HUES48 (cell line): Measurements from ENCODE around the gene PCYT2.

Experiments used
- H3K27ac ChIP-seq: one replicate; pipeline ENCODE4 v1.7.0; 2013; ENCODE audit warnings: low read depth, low read length, inconsistent platforms
- H3K27me3 ChIP-seq: 2 replicates; pipeline ENCODE4 v1.6.1; 2013; ENCODE audit warnings: mild to moderate bottlenecking, low read length; ENCODE audit not compliant: control insufficient read depth, insufficient read depth
- H3K36me3 ChIP-seq: 2 replicates; pipeline ENCODE4 v1.6.1; 2013; ENCODE audit warnings: low read length; ENCODE audit not compliant: control insufficient read depth, insufficient read depth
- H3K4me1 ChIP-seq: 2 replicates; pipeline ENCODE4 v1.6.1; 2013; ENCODE audit warnings: mild to moderate bottlenecking, low read length; ENCODE audit not compliant: control insufficient read depth, insufficient read depth
- H3K4me3 ChIP-seq: 2 replicates; pipeline ENCODE4 v1.5.1; 2013; ENCODE audit warnings: mild to moderate bottlenecking, low read depth, low read length
- H3K9ac ChIP-seq: 2 replicates; pipeline ENCODE4 v1.6.1; 2013; ENCODE audit warnings: mild to moderate bottlenecking, low read depth, low read length, moderate library complexity
- H3K9me3 ChIP-seq: 2 replicates; pipeline ENCODE4 v1.6.1; 2013; ENCODE audit warnings: low read length; ENCODE audit not compliant: control insufficient read depth, insufficient read depth

PCYT2 gene

DNA sequence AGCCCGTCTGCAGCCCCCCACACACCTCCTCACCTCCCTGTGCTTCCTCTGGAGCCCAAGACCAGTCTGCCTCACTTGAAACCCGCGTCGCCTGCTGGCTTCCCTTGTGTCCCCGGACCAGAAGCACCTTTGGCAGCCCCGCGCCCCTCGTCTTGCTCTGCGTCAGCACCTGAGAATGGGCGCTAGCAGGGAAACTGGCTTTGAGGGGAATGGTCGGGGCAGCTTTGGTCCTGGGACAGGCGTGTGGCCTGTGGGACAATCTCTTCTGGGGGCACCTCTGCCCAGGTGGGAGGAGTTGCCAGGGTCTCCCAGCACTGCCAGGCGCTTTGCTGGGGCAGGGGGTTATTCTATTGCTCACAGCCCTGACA lies 20.0 kb upstream of the PCYT2 start:
- Histone ChIP-seq H3K4me3 (no peak overlapping the region), H3K9ac (no peak overlapping the region), H3K27me3 (peaks cover 12% of the 10 kb centered on the region; the same call in 1 of the 2 replicates), H3K27ac (no peak overlapping the region), H3K36me3 (peaks cover 26% of the 10 kb centered on the region), H3K9me3 (no peaks in the 10 kb centered on the region), H3K4me1 (peaks cover 2% of the 10 kb centered on the region; the same call in 1 of the 2 replicates)

DNA sequence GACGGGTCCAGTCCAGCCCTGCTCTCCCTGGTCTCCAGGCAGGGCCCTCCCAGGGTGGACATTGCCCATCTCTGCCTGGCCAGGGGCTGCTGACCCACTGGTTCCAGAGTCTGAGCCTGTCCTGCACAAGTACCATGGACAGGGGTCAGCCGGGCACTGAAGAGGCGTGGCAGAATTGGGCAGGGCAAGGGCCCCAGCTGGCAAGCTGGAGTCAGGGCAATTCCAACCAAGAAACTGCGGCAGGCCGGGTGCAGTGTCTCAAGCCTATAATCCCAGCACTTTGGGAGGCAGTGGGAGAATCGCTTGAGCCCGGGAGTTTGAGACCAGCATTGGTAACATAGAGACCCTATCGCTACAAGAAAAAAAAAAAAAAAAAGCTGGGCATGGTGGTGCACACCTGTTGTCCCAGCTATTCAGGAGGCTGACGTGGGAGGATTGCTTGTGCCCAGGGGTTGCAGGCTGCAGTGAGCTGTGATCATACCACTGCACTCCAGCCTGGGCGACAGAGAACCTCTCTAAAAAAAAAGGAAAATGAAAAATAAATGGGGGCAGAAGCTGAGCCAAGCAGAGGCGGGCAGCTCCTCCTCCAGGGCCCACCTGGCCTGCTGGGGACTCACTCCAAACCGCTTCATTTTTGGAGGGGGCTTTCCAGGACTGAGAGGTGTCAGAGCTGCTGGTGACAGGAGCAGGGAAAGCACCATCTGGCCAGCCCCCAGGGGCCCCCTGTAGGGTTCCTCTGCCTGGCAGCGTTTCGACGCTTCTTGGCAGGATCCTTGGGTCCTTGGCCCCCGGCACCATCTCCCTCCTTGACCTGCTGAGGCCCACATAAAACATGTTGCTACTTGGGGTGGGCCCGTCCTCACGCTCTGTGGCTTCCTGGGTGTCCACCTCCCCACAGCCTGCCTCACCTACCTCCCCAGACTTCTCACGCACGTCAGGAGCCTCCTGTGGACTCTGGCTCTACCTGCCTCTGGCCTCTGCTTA lies 19.2 kb upstream of the PCYT2 start:
- Histone ChIP-seq H3K4me3 (no peak overlapping the region), H3K4me1 (peaks cover 7% of the 10 kb centered on the region; the same call in 1 of the 2 replicates), H3K27me3 (peaks cover 12% of the 10 kb centered on the region; the same call in 1 of the 2 replicates), H3K9me3 (no peaks in the 10 kb centered on the region), H3K9ac (no peak overlapping the region), H3K36me3 (peaks cover 26% of the 10 kb centered on the region), H3K27ac (no peak overlapping the region)

DNA sequence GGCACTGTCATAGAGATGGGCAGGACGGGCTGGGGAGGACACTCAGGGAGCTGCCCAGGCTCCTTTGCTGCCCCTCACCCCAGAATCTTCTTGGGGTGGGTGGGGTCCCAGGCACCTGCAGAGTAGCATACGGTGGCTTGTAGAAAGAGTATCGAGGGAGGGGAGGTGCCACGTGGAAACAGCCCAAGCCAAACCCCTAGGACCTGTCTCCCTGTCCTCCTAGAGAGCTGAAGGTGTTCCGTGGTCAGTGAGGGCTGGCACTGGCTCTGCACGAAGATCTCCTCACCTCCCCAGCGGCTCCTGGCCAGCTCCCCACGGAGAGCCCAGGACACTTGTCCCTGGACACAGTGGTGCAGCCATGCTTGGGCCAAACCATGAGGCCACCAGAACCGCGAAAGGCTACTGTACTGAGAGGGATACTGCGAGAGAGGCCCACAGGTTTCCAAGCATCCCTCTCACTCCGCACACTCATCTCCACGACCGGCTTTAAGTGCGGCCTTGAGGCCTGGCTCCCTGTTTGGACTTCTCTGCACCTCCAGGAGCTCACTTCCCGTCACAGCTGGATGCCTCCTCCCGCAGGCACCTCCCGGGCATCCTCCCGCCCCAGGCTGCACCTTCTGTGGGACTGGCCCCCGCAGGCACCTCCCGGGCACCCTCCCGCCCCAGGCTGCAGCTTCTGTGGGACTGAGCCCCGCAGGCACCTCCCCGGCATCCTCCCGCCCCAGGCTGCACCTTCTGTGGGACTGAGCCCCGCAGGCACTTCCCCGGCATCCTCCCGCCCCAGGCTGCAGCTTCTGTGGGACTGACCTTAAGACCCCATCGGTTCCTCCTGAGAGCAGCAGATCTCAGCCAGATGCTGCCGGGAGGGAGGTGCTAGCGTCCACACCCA lies 18.3 kb upstream of the PCYT2 start:
- Histone ChIP-seq H3K9me3 (no peaks in the 10 kb centered on the region), H3K9ac (no peak overlapping the region), H3K27ac (no peak overlapping the region), H3K4me1 (peaks cover 15% of the 10 kb centered on the region), H3K27me3 (peaks cover 12% of the 10 kb centered on the region; the same call in 1 of the 2 replicates), H3K4me3 (no peak overlapping the region), H3K36me3 (peaks cover 16% of the 10 kb centered on the region)

DNA sequence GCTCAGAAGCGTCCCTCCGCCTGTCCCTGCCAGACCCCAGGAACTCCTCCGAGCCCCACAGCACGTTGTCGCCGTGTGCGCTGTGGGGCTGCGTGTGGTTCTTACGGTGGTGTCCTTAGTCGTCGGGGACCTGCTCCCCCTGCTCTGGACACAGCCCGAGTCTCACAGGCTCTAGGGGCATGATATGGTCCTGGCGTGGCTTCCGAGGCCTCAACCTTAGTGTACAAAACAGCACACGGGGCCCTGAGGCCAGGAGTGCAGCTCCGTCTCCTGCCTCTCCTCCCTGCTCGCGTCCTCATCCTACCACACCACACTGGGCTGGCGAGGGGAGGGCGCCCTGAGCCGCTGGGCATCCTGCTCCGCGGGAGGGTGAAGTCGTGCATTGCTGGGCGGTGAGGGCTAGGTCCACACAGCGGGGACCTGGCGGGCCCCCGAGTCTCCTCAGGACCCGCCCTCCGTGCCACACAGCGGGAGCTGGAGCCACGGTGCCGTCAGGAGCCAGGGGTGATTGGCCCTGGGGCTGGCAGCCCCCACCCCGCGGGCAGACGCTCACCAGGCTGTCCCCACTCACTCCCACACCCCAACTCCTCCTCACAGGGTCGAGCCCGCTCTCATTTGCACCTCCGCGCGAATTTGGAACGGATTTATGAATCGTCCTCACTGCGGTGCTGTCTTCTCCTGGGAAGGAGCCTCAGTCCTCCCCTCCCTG lies 17.5 kb upstream of the PCYT2 start:
- H3K9me3 ChIP-seq = no peaks in the 10 kb centered on the region

DNA sequence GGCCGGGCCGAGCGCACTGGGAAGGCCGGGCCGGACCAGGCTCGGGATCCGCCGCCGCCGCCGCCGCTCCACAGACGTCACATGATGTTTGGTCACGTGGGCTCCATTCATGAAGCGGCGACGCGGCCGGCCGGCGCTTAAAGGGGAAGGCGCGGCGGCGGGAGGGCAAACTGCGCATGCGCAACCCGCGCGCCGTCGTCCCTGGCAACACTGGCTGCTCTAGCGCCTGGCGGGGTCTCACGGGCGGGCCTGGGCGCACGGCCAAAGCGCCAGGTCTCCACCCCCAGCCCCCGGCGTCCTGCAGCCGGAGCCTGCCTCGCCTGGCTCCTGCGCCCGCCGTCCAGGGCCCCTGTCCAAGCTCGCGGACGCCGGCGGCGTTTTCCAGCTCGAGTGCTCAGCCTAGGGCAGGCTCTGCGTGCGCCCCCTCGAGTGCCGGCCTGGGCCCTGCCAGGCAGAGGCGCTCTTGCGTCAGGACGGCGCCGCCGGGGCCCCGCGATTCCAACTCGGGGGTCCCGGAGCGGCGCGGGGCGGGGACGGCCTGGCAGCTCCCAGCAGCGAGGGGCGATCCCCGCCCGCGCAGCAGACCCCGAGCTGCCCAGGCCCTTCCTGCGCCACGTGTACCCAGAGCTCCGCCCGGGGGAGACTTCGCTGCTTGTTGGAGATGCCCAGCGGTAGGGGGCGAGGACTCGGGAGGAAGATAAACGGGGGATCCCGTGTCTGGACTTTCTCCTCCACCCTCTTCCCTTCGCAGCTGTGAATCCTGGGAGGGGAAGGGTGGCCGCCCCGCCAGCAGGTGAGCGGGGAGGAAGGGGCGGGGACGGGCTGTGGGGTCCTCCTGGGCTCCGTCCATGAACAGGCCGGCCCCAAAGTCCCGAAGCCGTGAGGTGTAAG lies 16.7 kb upstream of the PCYT2 start, which contains the start of gene MAFG:
MAFG (minus strand) TSS at position 83 of the 891 bp plus-strand sequence. CDS start 4,550 bp downstream, outside the sequence.
- peaks cover under 1% of the 10 kb centered on the region; the same call in 1 of the 2 replicates for H3K36me3 ChIP-seq
- peak within 1 kb of the TSS; percentile 73 for H3K4me3 ChIP-seq
- peaks cover 12% of the 10 kb centered on the region; the same call in 1 of the 2 replicates for H3K27me3 ChIP-seq
- H3K9ac ChIP-seq = peak within 1 kb of the TSS; percentile 50
- peaks cover 29% of the 10 kb centered on the region for H3K4me1 ChIP-seq
- peak within 1 kb of the TSS; percentile 88 for H3K27ac ChIP-seq
- H3K9me3 ChIP-seq = no peaks in the 10 kb centered on the region

More for the DNA sequence above, 17.5 kb upstream of the PCYT2 start:
- H3K36me3 ChIP-seq = peaks cover 8% of the 10 kb centered on the region
- H3K27me3 ChIP-seq = peaks cover 12% of the 10 kb centered on the region; the same call in 1 of the 2 replicates
- H3K27ac ChIP-seq = no peak overlapping the region
- H3K4me3 ChIP-seq = peak overlapping the region; percentile 73
- H3K4me1 ChIP-seq = peaks cover 23% of the 10 kb centered on the region
- 0 out of 2 replicates have a peak overlapping the region, but pooled peaks have one; percentile 41 for H3K9ac ChIP-seq

DNA sequence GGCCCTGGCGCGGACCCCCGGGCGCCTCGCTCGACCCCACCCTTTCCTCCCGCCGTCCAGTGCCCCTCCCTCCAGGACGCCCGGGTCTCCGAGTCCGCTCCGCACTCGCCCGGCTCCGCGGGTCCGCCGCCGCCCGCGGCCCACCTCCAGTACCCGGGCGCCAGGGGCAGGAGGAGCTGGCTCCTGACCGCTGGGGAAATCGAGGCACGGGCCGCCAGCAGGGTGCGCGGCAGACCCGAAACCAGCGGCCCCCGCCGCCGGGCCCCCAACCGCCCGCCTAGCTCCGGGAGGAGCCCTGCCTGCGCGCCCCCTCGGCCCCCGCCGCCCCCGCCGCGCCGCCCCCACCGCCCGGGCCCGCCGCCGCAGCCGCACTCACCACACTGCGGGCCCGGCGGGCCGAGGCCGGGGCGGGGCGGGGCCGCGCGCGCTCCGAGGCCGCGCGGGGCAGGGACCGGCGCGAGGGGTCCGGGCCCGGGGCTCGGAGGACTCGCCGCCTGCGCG lies 16.0 kb upstream of the PCYT2 start:
- Histone ChIP-seq H3K27me3 (peaks cover 12% of the 10 kb centered on the region; the same call in 1 of the 2 replicates), H3K36me3 (peaks cover 7% of the 10 kb centered on the region), H3K27ac (peak overlapping the region; percentile 88), H3K9me3 (no peaks in the 10 kb centered on the region), H3K9ac (peak overlapping the region; percentile 50), H3K4me3 (peak overlapping the region; percentile 73), H3K4me1 (peaks cover 32% of the 10 kb centered on the region)

DNA sequence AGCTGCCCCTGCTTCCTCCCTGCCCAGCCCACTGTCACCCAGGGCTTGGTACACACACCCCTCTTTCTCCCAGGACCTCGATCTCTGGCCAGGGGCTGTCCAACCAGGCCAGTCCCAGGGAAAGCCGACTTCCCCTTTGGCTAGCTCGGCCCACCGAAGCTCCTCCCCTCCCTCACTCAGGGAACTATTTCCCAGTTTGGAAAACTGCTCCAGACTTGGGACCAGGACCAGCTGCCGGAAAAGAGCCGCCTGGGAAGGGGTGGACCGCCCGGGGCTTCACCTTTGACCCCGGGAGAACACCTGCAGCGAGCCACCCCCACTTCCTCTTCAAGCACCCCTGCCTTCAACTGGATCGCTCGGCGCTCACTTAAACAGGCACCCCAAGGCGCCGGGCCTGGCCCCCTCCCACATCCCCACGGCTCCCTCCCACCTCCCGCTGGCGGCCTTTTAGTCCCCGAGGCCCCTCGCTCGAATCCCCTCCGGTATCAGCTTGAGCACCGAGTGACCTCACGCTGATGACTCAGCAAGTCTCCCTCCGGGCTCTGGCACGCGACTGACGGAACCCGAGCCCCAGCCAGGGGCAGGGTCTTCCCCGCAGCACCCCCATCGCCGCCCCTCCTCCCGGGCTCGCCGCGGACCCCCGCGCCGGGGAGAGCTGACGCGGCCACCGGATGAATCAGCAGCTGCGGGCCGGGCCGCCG lies 15.4 kb upstream of the PCYT2 start:
- Histone ChIP-seq H3K27me3 (peaks cover 12% of the 10 kb centered on the region; the same call in 1 of the 2 replicates), H3K9ac (peak overlapping the region; percentile 50), H3K9me3 (no peaks in the 10 kb centered on the region), H3K36me3 (peaks cover 13% of the 10 kb centered on the region), H3K4me3 (peak overlapping the region; percentile 66), H3K27ac (peak overlapping the region; percentile 88), H3K4me1 (peaks cover 32% of the 10 kb centered on the region)

DNA sequence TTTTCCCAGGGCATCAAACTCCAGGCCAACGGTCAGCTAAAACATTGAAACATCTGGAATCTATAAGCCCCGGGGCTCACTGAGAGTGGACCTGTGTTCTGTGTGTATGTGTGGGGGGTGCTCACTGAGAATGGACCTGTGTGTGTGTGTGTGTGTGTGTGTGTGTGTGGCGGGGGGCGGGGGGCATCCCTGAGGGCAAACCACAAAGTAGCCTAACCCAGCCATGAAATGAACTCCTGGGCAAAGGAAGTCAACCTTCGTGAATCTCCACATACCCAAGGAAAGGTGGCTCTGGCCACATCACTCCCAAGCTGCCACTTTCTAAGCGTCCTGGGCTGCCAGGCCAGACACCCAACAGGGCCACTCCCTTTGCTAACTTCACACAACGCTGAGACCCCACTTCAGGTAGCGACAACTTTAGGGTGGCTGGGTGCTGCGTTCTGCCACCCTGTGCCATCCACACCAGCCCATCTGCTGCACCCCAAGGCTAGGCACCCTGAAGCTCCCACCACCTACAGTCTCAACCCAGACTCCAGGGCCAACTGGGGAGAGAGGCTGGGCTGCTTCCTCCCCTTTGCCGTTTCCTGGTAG lies 14.8 kb upstream of the PCYT2 start:
- no peaks in the 10 kb centered on the region for H3K9me3 ChIP-seq
- peaks cover 12% of the 10 kb centered on the region; the same call in 1 of the 2 replicates for H3K27me3 ChIP-seq
- no peak overlapping the region for H3K9ac ChIP-seq
- H3K4me1 ChIP-seq = peaks cover 32% of the 10 kb centered on the region
- H3K36me3 ChIP-seq = peaks cover 19% of the 10 kb centered on the region
- peak overlapping the region; percentile 66 for H3K4me3 ChIP-seq
- H3K27ac ChIP-seq = peak overlapping the region; percentile 88
